ENCODE results near the gene NGF.

- no peak for TF ChIP-seq POLR2AphosphoS5 (IDR thresholded peaks at IDR 0.05)
- TF ChIP-seq, protein P1, sequence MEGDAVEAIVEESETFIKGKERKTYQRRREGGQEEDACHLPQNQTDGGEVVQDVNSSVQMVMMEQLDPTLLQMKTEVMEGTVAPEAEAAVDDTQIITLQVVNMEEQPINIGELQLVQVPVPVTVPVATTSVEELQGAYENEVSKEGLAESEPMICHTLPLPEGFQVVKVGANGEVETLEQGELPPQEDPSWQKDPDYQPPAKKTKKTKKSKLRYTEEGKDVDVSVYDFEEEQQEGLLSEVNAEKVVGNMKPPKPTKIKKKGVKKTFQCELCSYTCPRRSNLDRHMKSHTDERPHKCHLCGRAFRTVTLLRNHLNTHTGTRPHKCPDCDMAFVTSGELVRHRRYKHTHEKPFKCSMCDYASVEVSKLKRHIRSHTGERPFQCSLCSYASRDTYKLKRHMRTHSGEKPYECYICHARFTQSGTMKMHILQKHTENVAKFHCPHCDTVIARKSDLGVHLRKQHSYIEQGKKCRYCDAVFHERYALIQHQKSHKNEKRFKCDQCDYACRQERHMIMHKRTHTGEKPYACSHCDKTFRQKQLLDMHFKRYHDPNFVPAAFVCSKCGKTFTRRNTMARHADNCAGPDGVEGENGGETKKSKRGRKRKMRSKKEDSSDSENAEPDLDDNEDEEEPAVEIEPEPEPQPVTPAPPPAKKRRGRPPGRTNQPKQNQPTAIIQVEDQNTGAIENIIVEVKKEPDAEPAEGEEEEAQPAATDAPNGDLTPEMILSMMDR (IDR thresholded peaks at IDR 0.05) = no peak
These were observed 62.8 kb downstream of the NGF start for GRCh38 chr1:115275216-115275615.

Data from prostate gland (tissue), 2 donors.